Hematopoietic multipotent progenitor cell treated with erythropoietin and hydrocortisone succinate and interleukin-3 and kit ligand, for 15 days (in vitro differentiated cells): ENCODE measurements around the gene ID2.

ENCODE experiments used
- DNase-seq: peaks from one replicate; pipeline ENCODE4 v3.0.0-alpha.2; 2015; ENCODE audit warnings: low spot score

Gene ID2

DNA sequence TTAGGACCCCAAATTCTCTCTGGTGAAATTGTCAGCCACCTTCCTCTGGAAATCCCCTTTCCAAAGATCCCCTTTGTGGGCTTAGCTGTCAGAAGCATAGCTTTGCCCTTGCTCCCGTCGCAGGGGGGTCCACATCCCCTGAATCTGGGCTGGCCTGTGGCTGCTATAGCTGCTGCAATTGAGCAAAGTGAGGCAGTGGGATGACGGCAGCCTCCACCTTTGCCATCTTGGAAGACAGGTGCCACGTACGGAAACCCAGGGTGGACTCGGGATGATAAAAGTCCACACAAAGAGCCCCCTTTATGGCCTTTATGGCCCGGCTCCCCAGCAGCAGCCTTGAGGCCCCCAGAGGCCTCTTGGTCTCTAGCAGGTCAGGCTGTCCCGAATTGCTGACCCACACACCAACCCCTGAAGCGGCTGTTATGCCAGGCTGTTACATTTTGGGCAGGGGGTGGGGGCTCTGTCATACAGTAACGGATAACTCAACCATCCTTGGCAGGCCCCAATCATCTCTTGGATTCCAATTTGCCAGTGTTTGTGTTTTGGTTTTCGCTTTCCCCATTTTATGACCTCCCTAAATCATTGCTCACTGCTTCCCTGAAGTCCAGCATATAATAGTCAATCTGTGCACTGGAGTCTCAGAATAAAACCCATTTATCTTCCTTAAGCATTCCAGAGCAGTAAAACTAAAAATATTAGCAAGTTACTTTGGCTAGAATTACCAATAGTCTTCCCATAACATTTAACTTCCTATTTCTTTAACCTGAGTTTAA is 33.2 kb upstream of the ID2 start:
- DNase-seq: no peak

DNA sequence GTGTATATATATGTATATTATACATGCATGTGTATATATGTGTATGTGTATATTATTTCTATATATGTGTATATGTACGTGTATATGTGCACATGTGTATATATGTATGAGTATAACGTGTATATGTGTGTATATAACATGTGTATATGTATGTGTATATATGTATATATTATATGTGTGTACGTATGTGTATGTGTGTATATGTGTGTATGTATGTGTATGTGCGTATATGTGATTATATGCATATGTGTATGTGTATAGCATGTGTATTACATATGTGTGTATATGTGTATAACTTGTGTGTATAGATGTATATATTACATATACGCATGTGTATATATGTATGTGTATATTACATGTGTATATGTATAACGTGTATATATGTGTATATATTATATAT is 32.1 kb upstream of the ID2 start:
- DNase-seq: no peak

DNA sequence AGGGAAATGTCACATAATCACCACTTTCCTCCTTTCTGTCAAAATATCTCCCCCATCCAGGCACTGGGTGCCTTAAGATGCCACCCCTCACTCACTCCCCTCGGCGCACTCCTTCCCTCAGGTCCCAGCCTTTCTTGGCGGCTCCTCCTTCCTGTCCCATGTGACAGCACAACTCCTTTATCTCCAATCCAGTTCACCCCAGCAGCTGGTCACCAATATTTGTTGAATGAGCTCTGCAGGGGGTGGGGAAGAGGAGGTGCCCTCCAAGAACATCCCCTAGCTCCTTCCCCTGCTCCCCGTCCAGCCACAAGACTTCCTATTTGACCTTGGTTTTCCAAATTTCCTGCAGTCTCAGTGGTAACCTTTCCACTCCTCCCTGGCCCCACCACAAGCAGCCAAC is 31.6 kb upstream of the ID2 start:
- no peak for DNase-seq

DNA sequence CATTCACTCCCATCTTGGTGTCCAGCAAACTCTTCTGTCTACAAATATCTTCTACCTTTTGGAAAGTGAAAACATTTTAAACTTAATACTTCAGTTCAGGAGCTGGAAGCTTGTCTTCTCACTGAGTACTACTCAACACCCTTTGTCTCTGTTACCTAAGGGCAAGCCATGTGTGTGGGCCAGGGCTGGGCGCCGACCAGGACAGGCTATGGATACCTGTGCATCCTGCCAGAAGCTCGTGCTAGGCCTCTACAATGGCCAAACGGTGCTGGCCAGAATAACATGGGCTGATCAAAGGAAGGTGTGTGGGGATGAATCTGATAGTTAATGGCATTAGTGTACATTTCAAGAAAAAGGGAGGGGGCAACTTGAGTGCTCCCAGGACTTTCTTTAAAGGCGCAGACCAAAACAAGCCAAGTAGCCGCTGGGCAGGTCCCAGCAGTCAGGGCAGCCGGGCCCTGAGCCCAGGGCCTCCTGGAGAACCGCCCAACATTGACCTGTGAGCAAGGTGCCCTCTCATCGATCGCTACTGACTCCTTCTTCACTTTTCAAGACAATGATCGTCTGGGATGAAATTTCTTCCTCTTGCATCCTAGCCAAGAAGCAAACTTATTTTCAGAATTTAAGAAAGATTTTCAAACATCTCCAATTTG is 29.0 kb upstream of the ID2 start:
- no peak for DNase-seq

DNA sequence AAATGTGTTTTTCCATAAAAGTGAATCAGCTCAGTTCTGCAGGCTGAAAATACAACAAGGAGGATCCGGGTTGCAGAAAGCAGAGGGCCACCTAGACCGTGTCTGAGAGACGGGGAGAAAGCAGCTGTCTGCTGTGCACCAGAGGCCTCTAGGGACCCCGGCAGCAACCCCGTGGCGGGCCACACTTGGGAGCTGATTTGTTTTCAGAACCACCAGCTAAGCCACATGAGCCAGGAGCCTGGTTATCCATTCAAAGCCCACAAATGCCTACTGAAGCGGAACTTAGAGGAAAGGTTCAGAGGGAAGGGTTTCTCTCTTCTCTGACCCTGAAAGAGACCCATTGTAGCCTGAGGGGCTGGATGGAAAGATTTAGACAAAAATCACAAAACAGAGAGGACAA is 28.4 kb upstream of the ID2 start:
- no peak for DNase-seq

DNA sequence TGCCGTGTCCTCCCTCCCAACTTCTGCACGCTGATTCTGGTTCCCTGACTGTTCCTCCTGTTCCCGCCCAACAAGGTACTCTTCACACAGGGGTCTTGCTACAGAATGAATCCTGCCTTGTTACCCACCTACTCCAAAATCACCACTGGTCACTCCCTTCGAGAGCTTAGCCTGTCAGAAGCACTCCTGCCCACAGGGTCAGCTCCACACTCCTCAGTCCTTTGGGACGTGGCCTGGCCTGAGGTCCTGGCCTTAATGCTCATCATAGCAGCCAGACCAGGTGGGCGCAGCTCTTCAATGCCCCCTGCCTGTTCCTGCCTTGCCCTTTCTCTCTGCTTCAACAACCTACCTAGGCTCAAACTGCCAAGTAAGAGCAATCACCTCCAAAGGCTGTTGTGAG is 27.8 kb upstream of the ID2 start:
- no peak for DNase-seq

DNA sequence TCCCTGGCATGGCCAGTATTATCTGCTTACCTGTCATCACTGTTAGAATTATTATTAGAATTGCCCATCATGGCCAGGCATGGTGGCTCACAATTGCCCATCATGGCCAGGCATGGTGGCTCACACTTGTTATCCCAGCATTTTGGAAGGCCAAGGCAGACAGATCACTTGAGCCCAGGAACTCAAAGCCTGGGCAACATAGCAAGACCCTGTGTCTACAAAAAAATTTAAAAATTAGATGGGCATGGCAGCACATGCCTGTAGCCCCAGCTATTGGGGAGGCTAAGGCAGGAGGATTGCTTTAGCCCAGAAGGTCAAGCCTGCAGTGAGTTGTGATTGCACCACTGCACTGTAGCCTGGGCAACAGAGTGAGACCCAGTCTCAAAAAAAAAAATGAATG is 27.4 kb upstream of the ID2 start:
- no peak for DNase-seq

DNA sequence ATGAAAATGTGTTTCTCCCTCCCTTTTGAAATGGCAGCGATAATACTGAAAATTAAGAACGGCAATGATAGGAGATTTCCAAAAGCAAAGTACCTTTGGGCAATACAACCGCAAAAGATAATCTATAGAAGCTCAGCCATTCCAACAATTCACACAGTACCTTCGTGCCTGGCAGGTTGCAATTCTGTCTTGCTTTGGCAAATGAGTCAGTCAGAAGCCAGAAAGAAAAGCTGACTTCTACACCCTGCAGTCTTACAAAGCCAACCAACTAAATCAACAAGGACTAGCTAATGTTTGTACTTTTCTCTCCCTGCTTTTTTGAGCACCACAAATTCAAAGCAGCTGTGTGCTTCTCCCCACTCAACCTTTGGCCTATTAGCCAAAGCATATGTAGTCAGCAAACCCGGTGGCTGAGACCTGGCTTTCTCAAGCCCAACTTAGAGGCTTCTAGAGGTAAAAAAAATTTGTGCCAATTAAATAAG is 25.7 kb upstream of the ID2 start:
- DNase-seq: no peak

DNA sequence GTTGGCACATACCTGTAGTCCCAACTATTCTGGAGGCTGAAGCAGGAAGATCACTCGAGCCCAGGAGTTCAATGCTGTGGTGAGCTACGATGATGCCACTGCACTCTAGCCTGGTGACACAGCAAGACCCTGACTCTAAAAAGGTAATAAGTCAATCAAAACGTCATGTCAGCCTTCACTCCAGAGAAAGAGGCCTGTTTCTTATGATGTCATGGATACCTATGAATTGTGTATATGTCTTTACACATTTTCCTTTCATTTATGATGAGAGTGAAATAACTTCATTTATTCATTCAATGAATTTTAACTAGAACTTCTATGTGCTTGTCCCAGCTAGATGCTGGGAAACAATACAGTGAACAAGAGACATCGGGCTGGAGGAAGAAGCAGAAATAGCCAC is 25.0 kb upstream of the ID2 start:
- DNase-seq: no peak

DNA sequence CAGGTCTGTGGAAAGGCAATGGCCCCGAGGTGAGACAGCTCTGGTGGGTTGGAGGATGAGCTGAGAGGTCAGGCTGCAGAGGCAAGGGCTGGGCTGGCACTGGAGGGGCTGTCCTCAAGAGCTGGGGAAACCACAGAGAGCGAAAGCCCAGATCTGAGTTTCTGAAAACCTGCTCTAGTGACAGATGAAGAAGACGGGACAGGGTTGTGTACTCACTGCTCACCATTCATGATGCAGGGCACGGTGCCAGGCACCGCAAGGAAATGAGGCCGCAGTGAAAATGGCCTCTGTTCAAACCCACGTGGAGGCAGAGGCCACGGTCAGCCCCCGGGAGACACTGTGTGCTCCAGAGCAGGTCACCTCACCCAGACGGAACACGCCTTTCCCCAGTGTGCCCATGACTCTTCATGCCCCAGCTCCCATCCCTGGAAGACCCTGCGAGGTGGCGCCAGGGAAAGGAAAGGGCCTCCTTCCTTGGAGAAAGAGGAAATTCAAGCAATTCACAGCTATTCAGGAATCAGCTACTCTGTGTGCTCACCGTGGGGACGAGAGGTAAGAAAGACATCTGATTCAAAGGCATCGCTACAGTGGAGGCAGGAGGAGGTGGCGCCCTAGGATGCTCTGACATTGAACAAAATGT is 24.3 kb upstream of the ID2 start:
- peak; percentile 32 for DNase-seq

DNA sequence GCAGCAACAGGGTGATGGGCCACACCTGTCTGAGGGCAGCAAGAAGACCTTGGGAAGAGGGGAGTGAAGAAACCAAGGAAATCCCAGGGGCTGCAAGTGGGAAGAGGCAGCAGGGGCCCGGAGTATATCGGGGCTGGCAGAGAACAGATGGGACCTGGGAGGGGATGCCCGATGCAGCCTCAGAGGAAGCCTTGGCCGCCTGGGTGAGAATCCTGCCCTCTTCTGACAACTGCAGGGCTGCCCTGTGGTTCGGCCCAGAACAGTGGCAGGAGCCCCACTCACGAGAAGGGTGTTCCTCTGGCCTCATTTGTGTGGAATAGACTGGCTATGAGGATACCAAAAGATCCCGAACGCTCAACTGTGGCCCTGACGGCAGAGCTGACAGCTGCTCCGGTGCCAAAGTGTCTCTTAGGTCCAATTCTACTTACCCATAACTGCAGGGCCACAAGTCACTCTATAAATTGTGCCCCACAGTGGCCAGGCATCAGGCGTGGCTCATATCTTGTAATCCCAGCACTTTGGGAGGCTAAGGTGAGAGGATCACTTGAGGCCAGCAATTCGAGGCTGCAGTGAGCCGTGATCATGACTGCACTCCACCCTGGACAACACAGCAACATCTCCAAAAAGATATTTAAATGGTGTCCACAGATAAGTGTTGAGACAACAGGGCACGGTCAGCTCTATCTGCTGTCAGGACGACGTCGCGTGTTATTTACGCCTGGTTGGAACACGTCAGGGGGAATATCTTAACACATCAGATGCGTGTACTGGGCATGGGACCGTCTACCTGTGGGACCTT is 23.6 kb upstream of the ID2 start:
- DNase-seq: peak; percentile 15

DNA sequence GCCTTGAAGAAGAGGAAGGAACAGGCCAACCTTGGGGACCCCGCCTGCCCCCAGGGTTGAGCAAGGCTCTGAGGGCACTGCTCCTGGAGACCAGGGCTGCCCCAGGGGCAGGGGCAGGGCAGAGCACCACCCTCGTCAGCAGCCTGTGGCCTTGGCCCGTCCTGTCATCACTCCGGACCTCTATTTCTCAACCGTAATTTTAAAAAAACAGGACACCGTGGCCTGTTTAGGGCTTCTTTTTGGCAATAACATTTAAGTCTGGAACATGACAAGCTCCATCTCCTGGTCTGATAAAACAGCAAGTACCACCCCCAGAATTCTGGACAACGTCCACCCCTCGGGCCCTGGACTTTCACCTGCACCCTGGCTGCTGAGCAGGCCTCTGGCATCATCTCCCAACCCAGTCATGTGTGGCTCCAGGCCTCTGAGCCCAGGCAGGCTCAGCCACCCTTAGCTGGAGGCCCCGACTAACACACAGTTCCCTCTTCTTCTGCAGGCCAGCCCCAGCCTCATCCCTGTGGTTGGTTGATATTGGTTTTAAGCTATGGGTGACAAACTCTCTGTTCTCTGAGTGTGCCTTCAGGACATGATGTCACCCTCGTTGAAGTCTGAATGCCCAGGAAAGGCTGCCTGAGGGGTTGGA is 22.6 kb upstream of the ID2 start:
- no peak for DNase-seq

DNA sequence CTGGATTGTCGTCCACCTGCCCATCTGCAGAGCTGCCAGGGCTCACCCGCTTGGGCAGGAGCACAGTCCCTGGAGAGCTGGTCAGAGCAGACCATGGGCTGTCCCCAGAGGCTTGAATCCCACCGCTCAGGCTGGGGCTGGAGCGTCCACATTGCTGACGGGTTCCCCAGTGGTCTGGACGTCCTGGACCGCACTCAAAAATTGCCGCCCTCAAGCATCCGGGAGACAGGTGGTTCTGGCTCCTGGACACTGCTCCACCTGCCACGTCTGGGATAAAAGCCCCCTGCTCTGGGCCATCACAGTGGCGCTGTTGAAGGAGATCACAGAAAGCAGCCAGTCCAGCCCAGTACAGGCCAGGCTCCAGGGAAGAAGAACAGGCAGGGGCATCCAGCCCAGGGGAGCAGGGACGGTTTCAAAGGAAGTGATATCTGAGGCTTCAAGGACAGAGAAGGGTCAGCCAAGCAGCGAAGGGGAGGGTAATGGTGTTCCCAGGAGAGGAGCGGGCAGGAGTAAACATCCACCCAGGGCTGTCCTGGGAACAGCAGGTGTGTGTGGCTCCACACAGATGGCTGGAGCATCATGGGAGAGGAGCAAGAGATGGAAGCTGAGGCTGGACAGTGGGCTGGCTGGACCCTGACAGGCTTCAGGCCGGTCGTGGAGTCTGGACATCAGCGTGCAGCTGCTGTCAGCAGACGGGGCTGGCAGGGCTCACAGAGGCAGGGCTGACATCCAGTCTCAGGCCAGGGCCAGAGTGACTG is 21.9 kb upstream of the ID2 start:
- DNase-seq: no peak

DNA sequence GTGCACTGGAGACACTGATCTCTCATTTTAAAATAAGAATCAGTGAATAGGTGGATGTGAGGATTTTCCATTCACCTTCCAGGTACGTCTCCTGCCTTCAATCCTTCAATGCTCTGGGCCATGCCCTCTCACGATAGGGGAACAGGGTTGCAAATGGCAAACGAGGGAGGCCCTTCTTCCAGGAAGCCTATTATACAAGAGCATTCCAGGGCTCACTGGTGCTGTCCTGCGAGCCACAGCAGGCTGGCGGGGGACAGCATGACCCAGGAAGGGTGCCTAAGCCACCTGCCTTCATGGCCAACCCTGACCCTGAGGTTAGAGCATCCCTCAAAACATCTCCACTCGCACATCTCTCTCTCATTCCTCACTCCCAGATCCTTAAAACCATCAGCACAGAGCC is 20.6 kb upstream of the ID2 start:
- no peak for DNase-seq

DNA sequence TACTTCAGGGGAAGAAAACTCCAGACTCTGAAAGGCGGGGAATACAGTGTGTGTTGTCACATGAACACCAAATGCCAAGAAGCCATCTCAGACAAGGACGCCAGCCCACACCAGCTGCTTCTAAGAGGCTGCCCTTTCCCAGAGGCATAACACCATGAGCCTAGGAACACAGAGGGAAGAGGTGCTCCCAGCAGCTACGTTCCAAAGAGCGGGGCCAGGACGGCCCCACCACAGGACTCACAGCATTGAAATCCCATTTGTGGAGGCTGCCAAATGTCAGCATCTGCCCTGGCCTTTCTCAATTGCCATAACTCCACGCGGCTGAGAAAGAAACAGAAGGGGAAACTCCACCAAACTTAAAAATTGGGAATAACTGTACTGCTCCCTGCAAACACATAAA is 20.1 kb upstream of the ID2 start:
- no peak for DNase-seq

DNA sequence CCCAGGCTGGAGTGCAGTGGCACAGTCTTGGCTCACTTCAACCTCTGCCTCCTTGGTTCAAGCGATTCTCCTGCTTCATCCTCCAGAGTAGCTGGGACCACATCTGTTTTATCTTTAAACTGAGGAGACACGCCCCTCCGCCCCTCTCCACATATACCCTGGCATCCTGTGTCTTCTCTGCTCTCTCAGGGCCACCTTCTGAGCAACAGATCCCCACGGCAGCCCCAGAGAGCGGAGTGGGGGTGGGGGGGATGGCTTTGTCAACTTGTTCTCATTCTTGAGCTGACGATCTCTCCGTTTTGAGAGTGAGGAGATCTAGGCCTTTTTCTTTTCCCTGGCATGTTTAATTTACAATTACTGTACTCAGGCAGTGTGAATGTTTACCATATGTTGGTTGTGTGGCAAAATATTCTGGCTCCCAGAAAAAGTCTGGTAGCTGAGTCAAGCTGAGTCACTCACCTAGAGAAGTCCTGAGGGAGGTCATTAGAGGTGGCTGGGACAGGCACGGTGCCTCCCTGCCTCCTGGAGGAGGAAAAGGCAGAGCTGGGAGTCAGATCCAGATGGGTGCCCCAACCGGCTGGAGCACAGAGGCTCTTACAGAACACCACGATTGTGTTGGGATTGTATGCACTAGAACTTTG is 19.5 kb upstream of the ID2 start:
- DNase-seq: peak; percentile 17

DNA sequence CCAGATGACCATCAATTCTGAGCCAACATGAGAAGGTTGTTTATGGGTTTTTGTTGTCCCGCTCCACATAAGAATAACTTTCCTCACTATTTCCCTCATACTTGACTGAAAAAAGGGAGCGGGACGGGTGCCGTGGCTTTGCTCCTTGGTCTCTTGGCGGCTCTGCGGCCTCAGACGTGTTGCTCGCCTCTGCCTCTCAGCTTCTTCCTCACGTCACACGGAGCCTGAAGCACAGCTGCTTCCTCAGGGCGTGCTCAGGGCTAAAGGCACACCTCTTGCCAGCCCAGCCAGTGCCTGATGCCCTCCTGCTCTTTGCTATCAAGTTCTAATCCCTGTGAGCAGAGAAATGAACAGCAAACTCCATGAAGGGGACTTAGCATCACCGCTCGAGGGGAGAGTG is 17.9 kb upstream of the ID2 start:
- no peak for DNase-seq

DNA sequence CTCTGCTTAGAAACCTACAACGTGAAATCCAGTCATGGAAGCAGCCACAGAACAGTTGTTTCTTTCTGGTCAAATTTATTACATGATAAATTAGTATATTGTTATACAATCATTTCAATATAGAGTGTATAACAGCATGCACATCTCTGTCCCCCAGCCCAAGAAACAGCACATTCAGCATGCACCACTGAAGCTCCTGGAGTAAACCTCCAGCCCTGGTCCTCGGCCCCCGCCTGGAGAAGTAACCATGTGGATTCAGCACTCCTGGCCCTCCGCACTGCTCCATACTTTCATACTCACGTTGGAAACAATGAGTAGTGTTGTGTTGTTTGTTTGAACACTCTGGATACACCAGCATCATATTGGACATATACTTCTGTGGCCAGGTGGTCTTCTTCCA is 15.3 kb upstream of the ID2 start:
- no peak for DNase-seq

DNA sequence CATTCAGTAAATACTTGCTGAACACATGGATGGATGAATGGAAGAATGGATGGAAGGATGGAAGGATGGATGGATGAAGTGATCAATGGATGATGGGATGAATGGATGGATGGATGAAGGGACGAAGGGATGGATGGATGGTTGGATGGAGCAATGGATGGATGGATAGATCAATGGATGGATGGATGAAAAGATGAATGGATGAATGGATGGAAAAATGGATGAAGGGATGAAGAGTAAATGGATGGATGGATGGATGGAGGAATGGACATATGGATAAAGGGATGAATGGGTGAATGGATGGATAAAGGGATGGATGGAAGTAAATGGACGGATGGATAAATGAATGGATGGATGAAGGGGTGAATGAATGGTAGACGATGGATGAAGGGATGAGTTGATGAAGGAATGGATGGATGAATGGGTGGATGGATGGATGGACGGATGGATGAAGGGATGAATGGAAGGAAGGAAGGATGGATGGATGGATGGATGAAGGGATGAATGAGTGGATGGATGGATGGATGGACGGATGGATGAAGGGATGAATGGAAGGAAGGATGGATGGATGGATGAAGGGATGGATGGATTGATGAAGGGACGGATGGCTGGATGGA is 13.9 kb upstream of the ID2 start:
- DNase-seq: no peak

DNA sequence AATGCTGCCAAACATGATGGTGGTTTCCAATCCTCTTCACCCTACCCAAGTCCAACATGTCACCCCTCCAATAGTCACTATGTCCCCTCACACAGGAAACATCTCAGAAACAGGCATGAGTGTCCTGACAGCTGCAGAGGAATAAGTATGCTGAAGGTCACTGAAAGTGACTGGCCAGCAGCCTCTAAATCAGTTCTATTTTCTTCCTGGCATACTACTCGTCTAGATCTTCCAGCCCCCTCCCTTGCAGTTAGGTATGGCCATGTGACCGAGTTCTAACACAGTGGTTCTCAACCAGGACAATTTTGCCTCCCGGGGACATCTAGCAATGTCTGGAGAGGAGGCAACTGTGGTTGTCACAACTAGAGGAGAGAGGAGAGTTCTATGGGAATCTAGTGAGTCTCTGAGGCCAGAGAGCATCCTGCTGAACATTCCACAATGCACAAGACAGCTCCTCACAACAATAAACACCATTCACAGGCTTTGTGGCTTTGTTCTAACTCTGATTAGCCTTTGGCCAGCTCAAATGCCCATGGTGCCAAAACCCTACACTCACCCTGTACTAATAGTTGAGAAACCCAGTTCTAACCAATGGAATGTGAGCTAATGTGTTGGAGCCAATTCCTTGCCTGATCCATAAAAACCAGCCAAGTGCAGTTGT is 12.6 kb upstream of the ID2 start:
- DNase-seq: no peak
